H9 (cell line): Measurements from ENCODE around the gene PNPLA7. TPM values are rescaled to one million over a fixed set of nuclear protein-coding genes. Genes with fewer than 3 reads are reported as not detected.

Experiments
- DNase-seq: peaks from one replicate; pipeline ENCODE4 v3.0.0-alpha.2; 2017
- H2AFZ ChIP-seq: one replicate; pipeline ENCODE4 v1.6.1; 2013; ENCODE audit warnings: mild to moderate bottlenecking, low read length, control low read depth, moderate library complexity
- H2AK5ac ChIP-seq: 2 replicates; pipeline ENCODE4 v1.6.1; 2013; ENCODE audit warnings: low read length, control low read depth, mixed read lengths; ENCODE audit not compliant: insufficient read length
- H2BK120ac ChIP-seq: one replicate; pipeline ENCODE4 v1.6.1; 2013; ENCODE audit warnings: low read depth, mild to moderate bottlenecking, low read length, control low read depth, inconsistent platforms; ENCODE audit not compliant: poor library complexity, severe bottlenecking
- H2BK12ac ChIP-seq: 2 replicates; pipeline ENCODE4 v1.6.1; 2013; ENCODE audit warnings: low read length, control low read depth, mixed read lengths, low read depth; ENCODE audit not compliant: insufficient read length
- H2BK15ac ChIP-seq: 2 replicates; pipeline ENCODE4 v1.6.1; 2013; ENCODE audit warnings: low read depth, low read length, control low read depth
- H2BK20ac ChIP-seq: one replicate; pipeline ENCODE4 v1.6.1; 2013; ENCODE audit warnings: low read depth, mild to moderate bottlenecking, low read length, control low read depth, inconsistent platforms; ENCODE audit not compliant: poor library complexity, severe bottlenecking
- H2BK5ac ChIP-seq: 2 replicates; pipeline ENCODE4 v1.6.1; 2013; ENCODE audit warnings: low read length, control low read depth, mixed read lengths; ENCODE audit not compliant: insufficient read length
- H3K14ac ChIP-seq: 2 replicates; pipeline ENCODE4 v1.6.1; 2013; ENCODE audit warnings: low read length, control low read depth; ENCODE audit not compliant: insufficient read depth
- H3K18ac ChIP-seq: 2 replicates; pipeline ENCODE4 v1.6.1; 2013; ENCODE audit warnings: low read depth, mild to moderate bottlenecking, mixed read lengths, low read length, control low read depth; ENCODE audit not compliant: insufficient read length
- H3K23ac ChIP-seq: 2 replicates; pipeline ENCODE4 v1.6.1; 2013; ENCODE audit warnings: low read length, control low read depth, mixed read lengths, low read depth; ENCODE audit not compliant: insufficient read length
- H3K23me2 ChIP-seq: 2 replicates; pipeline ENCODE4 v1.6.1; 2013; ENCODE audit warnings: low read depth, mild to moderate bottlenecking, mixed read lengths, low read length, control low read depth; ENCODE audit not compliant: insufficient read length, poor library complexity, severe bottlenecking
- H3K27ac ChIP-seq: 2 replicates; pipeline ENCODE4 v1.5.1; 2013; ENCODE audit warnings: low read length, control low read depth, mixed read lengths, low read depth; ENCODE audit not compliant: insufficient read length
- H3K27me3 ChIP-seq: 2 replicates; pipeline ENCODE4 v1.6.1; 2013; ENCODE audit warnings: low read length, control low read depth, inconsistent platforms; ENCODE audit not compliant: insufficient read depth
- H3K4ac ChIP-seq: 2 replicates; pipeline ENCODE4 v1.6.1; 2013; ENCODE audit warnings: low read depth, mild to moderate bottlenecking, control low read depth, inconsistent platforms, low read length, moderate library complexity
- H3K4me1 ChIP-seq: 2 replicates; pipeline ENCODE4 v1.6.1; 2013; ENCODE audit warnings: low read length, control low read depth, inconsistent platforms; ENCODE audit not compliant: insufficient read depth
- H3K4me2 ChIP-seq: 2 replicates; pipeline ENCODE4 v1.6.1; 2013; ENCODE audit warnings: low read length, control low read depth, mixed read lengths; ENCODE audit not compliant: insufficient read length, insufficient read depth
- H3K56ac ChIP-seq: 2 replicates; pipeline ENCODE4 v1.6.1; 2013; ENCODE audit warnings: low read depth, mild to moderate bottlenecking, mixed read lengths, low read length, control low read depth; ENCODE audit not compliant: insufficient read length
- H3K79me1 ChIP-seq: 2 replicates; pipeline ENCODE4 v1.6.1; 2013; ENCODE audit warnings: low read depth, mild to moderate bottlenecking, moderate library complexity, low read length, control low read depth, inconsistent platforms; ENCODE audit not compliant: insufficient read depth, poor library complexity, severe bottlenecking
- H3K79me2 ChIP-seq: 2 replicates; pipeline ENCODE4 v1.6.1; 2013; ENCODE audit warnings: low read length, control low read depth, inconsistent platforms; ENCODE audit not compliant: insufficient read depth
- H3K9ac ChIP-seq: 2 replicates; pipeline ENCODE4 v1.6.1; 2013; ENCODE audit warnings: low read length, control low read depth, mixed read lengths; ENCODE audit not compliant: insufficient read length; ENCODE audit errors: extremely low read depth
- H3K9me3 ChIP-seq: one replicate; pipeline ENCODE4 v1.6.1; 2013; ENCODE audit warnings: low read depth, low read length, inconsistent platforms; ENCODE audit not compliant: control insufficient read depth
- H3T11ph ChIP-seq: one replicate; pipeline ENCODE4 v1.6.1; 2013; ENCODE audit warnings: mild to moderate bottlenecking, low read length, control low read depth, inconsistent platforms
- H4K20me1 ChIP-seq: one replicate; pipeline ENCODE4 v1.6.1; 2013; ENCODE audit not compliant: control insufficient read depth, insufficient read length, insufficient read depth
- H4K5ac ChIP-seq: 2 replicates; pipeline ENCODE4 v1.6.1; 2013; ENCODE audit warnings: low read depth, mild to moderate bottlenecking, mixed read lengths, low read length, control low read depth; ENCODE audit not compliant: insufficient read length
- H4K8ac ChIP-seq: replicated peaks from 2 replicates; pipeline ENCODE4 v1.6.1; 2013; ENCODE audit warnings: low read length, control low read depth, mixed read lengths, low read depth; ENCODE audit not compliant: insufficient read length
- H4K91ac ChIP-seq: 2 replicates; pipeline ENCODE4 v1.6.1; 2013; ENCODE audit warnings: low read depth, mild to moderate bottlenecking, moderate library complexity, mixed read lengths, low read length, control low read depth; ENCODE audit not compliant: insufficient read length
- H3K27ac Mint-ChIP-seq, 3 experiments: 2 replicates in 2 of 3; 3 replicates in 1 of 3; pipeline ENCODE4 v1.8.0; 2020 to 2021; ENCODE audit warnings: mixed read lengths in 3 of 3, mild to moderate bottlenecking in 1 of 3, moderate library complexity in 1 of 3
- H3K27me3 Mint-ChIP-seq: 2 replicates; pipeline ENCODE4 v1.8.0; 2021; ENCODE audit warnings: low read depth, mild to moderate bottlenecking, moderate library complexity, mixed read lengths
- H3K36me3 Mint-ChIP-seq, 3 experiments: 2 replicates in 2 of 3; 3 replicates in 1 of 3; pipeline ENCODE4 v1.8.0; 2020 to 2021; ENCODE audit warnings: low read depth in 3 of 3, mixed read lengths in 3 of 3; ENCODE audit not compliant: insufficient read depth in 1 of 3
- H3K4me1 Mint-ChIP-seq, 2 experiments: 2 replicates each; pipeline ENCODE4 v1.8.0; 2020; ENCODE audit warnings: mixed read lengths in 2 of 2
- H3K4me3 Mint-ChIP-seq, 2 experiments: 2 replicates in 1 of 2; 3 replicates in 1 of 2; pipeline ENCODE4 v1.8.0; 2020 to 2021; ENCODE audit warnings: mild to moderate bottlenecking in 2 of 2, mixed read lengths in 2 of 2, moderate library complexity in 1 of 2
- H3K9me3 Mint-ChIP-seq, 2 experiments: 2 replicates in 1 of 2; 3 replicates in 1 of 2; pipeline ENCODE4 v1.8.0; 2020; ENCODE audit warnings: mild to moderate bottlenecking in 2 of 2, mixed read lengths in 2 of 2, moderate library complexity in 1 of 2
- CTCF ChIP-seq: fragments of 200-600 bp; sonication (generic); conservative IDR thresholded peaks from 3 replicates; pipeline ENCODE4 v1.8.0; 2021; ENCODE audit warnings: antibody characterized with exemption, mild to moderate bottlenecking
- WGBS: extraction: QIAGEN DNeasy Blood & Tissue Kit; methylation state at CpG from one replicate; pipeline ENCODE4 v1.1.7; 2013; ENCODE audit warnings: missing lambda C conversion rate, low lambda C conversion rate, mixed read lengths; ENCODE audit not compliant: insufficient read length; ENCODE audit errors: extremely low coverage; 5-methylcytosine and 5-hydroxymethylcytosine counted together
- total RNA-seq: library from RNA; stranded (reverse); gene quantifications from 2 replicates; pipeline ENCODE4 v1.2.1, GENCODE V29; 2021

The PNPLA7 gene
- total RNA-seq, 1 experiment from 2014 or later, result 1.8 TPM

- no peak for DNase-seq
- Histone ChIP-seq H4K5ac (no peak overlapping the region), H2AK5ac (no peak overlapping the region), H2BK120ac (no peak overlapping the region), H4K8ac (no peak overlapping the region), H2AFZ (no peak overlapping the region), H3T11ph (no peak overlapping the region), H2BK12ac (no peak overlapping the region), H3K4me2 (no peak overlapping the region), H3K4me1 (no peaks in the 10 kb centered on the region), H3K23ac (no peak overlapping the region), H3K79me2 (no peaks in the 10 kb centered on the region), H2BK15ac (no peak overlapping the region), H3K79me1 (no peaks in the 10 kb centered on the region), H4K91ac (no peak overlapping the region), H3K27ac (no peak overlapping the region), H3K56ac (no peak overlapping the region), H3K14ac (no peak overlapping the region), H4K20me1 (peaks cover 3% of the 10 kb centered on the region), H2BK5ac (no peak overlapping the region), H3K9me3 (no peaks in the 10 kb centered on the region), H3K23me2 (no peaks in the 10 kb centered on the region), H2BK20ac (no peak overlapping the region), H3K9ac (no peak overlapping the region), H3K4ac (no peak overlapping the region), H3K18ac (no peak overlapping the region), H3K27me3 (no peaks in the 10 kb centered on the region)
- Mint-ChIP-seq H3K27me3 (peaks cover 20% of the 10 kb centered on the region), H3K36me3 (peaks cover 0 to 7% (median 0%) of the 10 kb centered on the region in 3 experiments; a peak in 4 of 7 replicates), H3K4me3 (no peak overlapping the region), H3K9me3 (0 out of 5 replicates have a peak, but pooled peaks cover 0 to 1% of the 10 kb centered on the region in 2 experiments), H3K4me1 (peaks cover 7 to 12% of the 10 kb centered on the region in 2 experiments), H3K27ac (no peak overlapping the region)
- WGBS, result no CpG with 5 or more reads among the region's 19 CpGs
- TF ChIP-seq CTCF, result no peak
These were observed 104.2 kb downstream of the PNPLA7 start for GRCh38 chr9:137445930-137446431.
